H7 (cell line): ENCODE data around the gene TANC1. TPM values are rescaled to one million over a fixed set of nuclear protein-coding genes. Genes with fewer than 3 reads are reported as not detected.

Source experiments
- DNase-seq: peaks from one replicate; pipeline ENCODE4 v3.0.0; 2012
- H3K27me3 ChIP-seq: 2 replicates; pipeline ENCODE4 v1.6.0; 2011; ENCODE audit warnings: mild to moderate bottlenecking, low read length; ENCODE audit not compliant: control insufficient read depth, insufficient read depth
- H3K36me3 ChIP-seq: replicated peaks from 2 replicates; pipeline ENCODE4 v1.5.1; 2011; ENCODE audit warnings: low read length; ENCODE audit not compliant: control insufficient read depth, insufficient read depth
- H3K4me3 ChIP-seq: 2 replicates; pipeline ENCODE4 v1.5.1; 2011; ENCODE audit warnings: low read depth, mild to moderate bottlenecking, control low read depth, low read length, moderate library complexity; ENCODE audit not compliant: insufficient read depth
- total RNA-seq: library from RNA; depleted of rRNA; stranded (reverse); fragments of >200 nt; shearing (Covaris generic); gene quantifications from 2 replicates; pipeline ENCODE4 v1.2.3, GENCODE V29; 2014

TANC1 gene
- total RNA-seq, 1 experiment from 2014 or later: 7.0 TPM

GRCh38 chr2:159226059-159226461 lies 257.6 kb downstream of the TANC1 start:
- H3K4me3 ChIP-seq: no peak overlapping the region
- H3K27me3 ChIP-seq: no peaks in the 10 kb centered on the region
- no peak for DNase-seq
- H3K36me3 ChIP-seq: no peaks in the 10 kb centered on the region

DNA sequence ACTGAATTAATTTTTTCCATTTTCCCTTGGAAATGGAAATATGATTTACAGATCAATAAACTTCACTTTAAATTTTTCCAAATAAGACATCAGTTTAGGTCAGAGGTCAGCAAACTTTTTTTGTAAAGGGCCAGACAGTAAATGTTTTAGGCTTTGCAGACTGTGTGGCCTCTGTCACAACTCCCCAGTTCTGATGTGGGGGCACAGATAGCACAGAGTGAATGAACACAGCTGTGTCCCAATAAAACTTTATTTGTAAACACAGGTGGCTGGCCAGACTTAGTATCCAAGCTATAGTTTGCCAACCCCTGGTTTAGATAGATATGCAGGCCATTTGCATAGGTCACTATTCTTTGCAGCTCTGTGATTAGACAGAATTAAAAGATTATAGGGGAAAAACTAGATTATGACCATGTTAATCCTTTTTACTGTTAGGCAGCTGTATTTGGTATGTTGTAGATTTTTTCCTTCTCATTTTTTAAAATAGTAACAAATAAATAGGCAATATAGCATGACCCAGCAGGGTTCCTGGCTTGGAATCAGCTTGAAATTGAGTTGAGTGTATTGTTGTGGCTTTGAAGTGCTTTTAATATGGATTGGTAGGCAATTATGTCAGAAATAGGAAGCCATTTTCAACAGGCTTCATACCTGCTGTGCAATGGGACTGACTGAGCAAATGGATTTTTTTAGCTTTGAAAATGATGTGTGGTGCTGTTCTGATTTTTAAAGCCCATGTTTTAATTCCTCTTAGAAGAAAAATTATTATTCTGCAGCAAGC lies 258.4 kb downstream of the TANC1 start:
- Histone ChIP-seq H3K27me3 (no peaks in the 10 kb centered on the region), H3K4me3 (no peak overlapping the region), H3K36me3 (no peaks in the 10 kb centered on the region)
- DNase-seq: no peak

GRCh38 chr2:159227467-159227866 lies 259.0 kb downstream of the TANC1 start:
- Histone ChIP-seq H3K36me3 (no peaks in the 10 kb centered on the region), H3K27me3 (no peaks in the 10 kb centered on the region), H3K4me3 (no peak overlapping the region)
- DNase-seq: no peak

DNA sequence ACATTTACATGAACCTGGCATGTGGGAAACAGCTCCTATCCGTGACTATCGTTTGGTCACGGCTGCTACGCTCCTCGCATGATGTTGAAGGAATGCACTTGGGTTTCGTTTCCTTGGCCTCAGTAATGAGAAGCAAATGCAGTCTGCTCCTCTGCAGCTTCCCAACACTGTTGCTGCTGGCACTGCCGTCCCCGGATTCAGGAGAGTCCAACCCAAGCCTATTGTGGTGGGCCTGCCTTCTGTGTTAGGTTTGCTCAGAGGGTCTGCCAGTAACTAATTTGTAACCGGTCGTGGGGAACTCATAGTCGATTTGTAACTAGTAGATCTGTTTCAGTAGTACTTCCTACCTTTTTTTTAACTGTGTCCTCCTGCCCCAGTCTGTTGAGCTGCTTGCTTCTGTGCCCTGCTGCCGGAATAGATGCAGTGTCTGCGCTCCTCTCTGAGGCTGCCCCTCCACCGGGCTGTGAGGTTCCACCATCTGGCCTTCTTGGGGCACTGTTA lies 259.7 kb downstream of the TANC1 start:
- H3K36me3 ChIP-seq: no peaks in the 10 kb centered on the region
- DNase-seq: no peak
- H3K27me3 ChIP-seq: no peaks in the 10 kb centered on the region
- H3K4me3 ChIP-seq: no peak overlapping the region

DNA sequence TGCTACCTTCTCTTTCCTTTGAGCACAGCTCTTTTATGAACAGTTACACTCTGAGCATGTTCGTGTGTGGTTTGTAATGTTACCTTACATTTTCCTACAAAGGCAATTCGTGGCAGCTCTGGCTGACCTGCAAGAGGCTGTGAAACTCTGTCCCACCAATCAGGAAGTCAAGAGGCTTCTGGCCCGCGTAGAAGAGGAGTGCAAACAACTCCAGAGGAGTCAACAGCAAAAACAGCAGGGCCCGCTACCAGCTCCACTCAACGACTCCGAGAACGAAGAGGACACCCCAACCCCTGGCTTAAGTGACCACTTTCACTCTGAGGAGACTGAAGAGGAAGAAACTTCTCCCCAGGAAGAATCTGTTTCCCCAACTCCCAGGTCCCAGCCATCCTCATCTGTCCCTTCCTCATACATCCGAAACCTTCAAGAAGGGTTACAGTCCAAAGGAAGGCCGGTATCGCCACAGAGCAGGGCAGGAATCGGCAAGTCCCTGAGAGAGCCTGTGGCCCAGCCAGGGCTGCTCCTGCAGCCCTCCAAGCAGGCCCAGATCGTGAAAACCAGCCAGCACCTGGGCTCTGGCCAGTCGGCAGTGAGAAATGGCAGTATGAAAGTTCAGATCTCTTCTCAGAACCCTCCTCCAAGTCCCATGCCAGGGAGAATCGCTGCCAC lies 261.2 kb downstream of the TANC1 start:
- H3K36me3 ChIP-seq: no peaks in the 10 kb centered on the region
- no peak overlapping the region for H3K4me3 ChIP-seq
- DNase-seq: no peak

GRCh38 chr2:159230145-159230877 lies 261.9 kb downstream of the TANC1 start:
- no peak for DNase-seq
- H3K27me3 ChIP-seq: no peaks in the 10 kb centered on the region
- no peak overlapping the region for H3K4me3 ChIP-seq
- H3K36me3 ChIP-seq: no peaks in the 10 kb centered on the region

More for the DNA sequence above, 261.2 kb downstream of the TANC1 start:
- H3K27me3 ChIP-seq: no peaks in the 10 kb centered on the region

GRCh38 chr2:159232456-159233170 lies 264.2 kb downstream of the TANC1 start:
- DNase-seq: no peak

GRCh38 chr2:159234868-159235267 lies 266.4 kb downstream of the TANC1 start:
- H3K4me3 ChIP-seq: no peak overlapping the region
- no peaks in the 10 kb centered on the region for H3K36me3 ChIP-seq
- H3K27me3 ChIP-seq: no peaks in the 10 kb centered on the region
- DNase-seq: no peak

More at GRCh38 chr2:159232456-159233170, 264.2 kb downstream of the TANC1 start:
- Histone ChIP-seq H3K4me3 (no peak overlapping the region), H3K27me3 (no peaks in the 10 kb centered on the region), H3K36me3 (no peaks in the 10 kb centered on the region)

GRCh38 chr2:159243529-159243928 lies 275.1 kb downstream of the TANC1 start:
- no peak for DNase-seq
- Histone ChIP-seq H3K36me3 (no peaks in the 10 kb centered on the region), H3K27me3 (no peaks in the 10 kb centered on the region), H3K4me3 (no peak overlapping the region)

DNA sequence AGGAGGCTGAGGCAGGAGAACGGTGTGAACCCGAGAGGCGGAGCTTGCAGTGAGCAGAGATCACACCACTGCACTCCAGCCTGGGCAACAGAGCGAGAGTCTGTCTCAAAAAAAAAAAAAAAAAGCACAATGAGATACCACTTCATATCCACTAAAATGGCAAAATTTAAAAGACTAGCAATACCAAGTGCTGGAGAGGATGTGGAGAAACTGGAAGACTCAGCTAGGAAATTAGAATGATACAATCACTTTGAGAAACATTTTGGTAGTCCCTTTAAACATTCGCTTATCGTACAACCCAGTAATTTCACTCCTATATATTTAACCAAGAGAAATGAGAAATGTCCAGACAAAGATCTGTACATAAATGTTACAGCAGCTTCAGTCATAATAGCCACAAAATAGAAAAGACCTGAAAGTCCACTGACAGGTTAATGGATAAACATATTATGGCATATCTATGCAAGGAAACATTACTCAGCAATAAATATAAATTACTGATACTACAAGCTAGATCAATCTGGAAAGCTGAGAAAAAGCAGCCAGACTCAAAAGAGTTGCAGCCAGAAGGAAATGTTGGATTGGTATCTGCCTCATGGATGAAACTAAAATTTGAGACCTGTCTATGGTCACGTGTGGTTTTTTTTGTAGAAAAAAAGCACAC lies 278.0 kb downstream of the TANC1 start:
- no peak for DNase-seq
- Histone ChIP-seq H3K27me3 (no peaks in the 10 kb centered on the region), H3K4me3 (no peak overlapping the region), H3K36me3 (no peaks in the 10 kb centered on the region)

GRCh38 chr2:159249990-159250715 lies 281.7 kb downstream of the TANC1 start:
- H3K4me3 ChIP-seq: no peak overlapping the region
- no peaks in the 10 kb centered on the region for H3K27me3 ChIP-seq
- no peak for DNase-seq
- no peaks in the 10 kb centered on the region for H3K36me3 ChIP-seq

DNA sequence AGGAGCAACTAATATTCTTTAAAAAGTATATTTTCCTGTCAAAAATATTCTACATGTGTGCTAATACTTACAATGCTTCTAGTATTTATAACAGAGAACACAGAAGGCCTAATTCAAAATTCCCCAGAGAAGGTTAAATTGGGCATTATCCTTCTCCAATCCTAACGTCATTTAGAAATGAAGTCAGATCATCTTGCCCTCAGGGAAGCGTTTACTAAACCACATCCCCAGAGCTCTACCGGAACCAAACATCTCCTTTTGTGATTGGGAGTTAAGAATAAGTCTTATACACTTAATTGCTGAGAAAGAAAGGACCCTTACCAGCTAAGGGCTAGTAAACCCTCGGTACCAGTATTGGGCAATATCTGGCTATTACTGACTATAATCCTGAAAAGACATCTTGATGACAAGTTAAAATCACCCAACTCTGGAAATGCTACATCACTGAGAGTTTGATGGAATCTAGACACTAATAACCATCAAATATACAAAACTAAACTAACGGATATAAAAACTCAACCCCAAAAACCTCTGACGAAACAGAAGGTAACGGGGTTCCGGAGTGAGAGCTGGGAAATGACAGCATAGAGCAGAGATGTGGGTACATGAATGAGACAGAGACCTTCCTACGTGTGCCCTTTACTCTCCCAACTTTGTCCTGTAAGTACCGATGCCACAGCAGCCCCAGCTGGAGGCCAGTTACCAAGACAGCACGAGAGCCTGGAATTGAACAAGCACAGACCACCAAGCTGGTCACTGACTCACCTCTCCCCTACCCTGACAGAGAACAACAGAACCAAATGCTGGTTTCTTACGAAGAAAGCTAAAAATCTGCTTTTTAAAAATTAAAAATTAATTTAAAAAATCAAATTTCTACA lies 283.1 kb downstream of the TANC1 start:
- no peak for DNase-seq
- no peaks in the 10 kb centered on the region for H3K27me3 ChIP-seq
- no peak overlapping the region for H3K4me3 ChIP-seq
- no peaks in the 10 kb centered on the region for H3K36me3 ChIP-seq

GRCh38 chr2:159252905-159253304 lies 284.5 kb downstream of the TANC1 start:
- DNase-seq: no peak

More at GRCh38 chr2:159252905-159253304, 284.5 kb downstream of the TANC1 start:
- no peak overlapping the region for H3K4me3 ChIP-seq
- no peaks in the 10 kb centered on the region for H3K27me3 ChIP-seq
- no peaks in the 10 kb centered on the region for H3K36me3 ChIP-seq
